H1 (cell line): ENCODE results near the gene GZMM. TPM values are rescaled to one million over a fixed set of nuclear protein-coding genes. Genes with fewer than 3 reads are reported as not detected.

ENCODE experiments used
- CTCF ChIA-PET: fragments of 300-600 bp; sonication (Branson Sonifier 250); formaldehyde crosslinking; loops from one replicate; lab custom pipeline; 2021; ENCODE audit not compliant: partially characterized antibody; lab: Charles Lee
- POLR2A ChIA-PET: fragments of 300-600 bp; sonication (Branson Sonifier 250); formaldehyde crosslinking; loops from one replicate; lab custom pipeline; 2021; ENCODE audit warnings: inconsistent platforms; ENCODE audit not compliant: partially characterized antibody; lab: Charles Lee
- DNase-seq, 2 experiments: peaks; one replicate each; pipeline versions ENCODE4 v3.0.0 to v3.0.0-alpha.2; 2010 to 2022; ENCODE audit warnings: low spot score in 2 of 2, low read depth in 1 of 2, mixed read lengths in 1 of 2
- FAIRE-seq: peaks from 2 replicates; lab custom pipeline; 2011; peaks lifted over from hg19 to GRCh38; lab: Jason Lieb, UNC
- H2AFZ ChIP-seq: 2 replicates; pipeline ENCODE4 v1.8.1; 2012; ENCODE audit warnings: low read length, inconsistent platforms
- H2AK5ac ChIP-seq: 2 replicates; pipeline ENCODE4 v1.6.1; 2013; ENCODE audit warnings: low read depth, low read length
- H2BK120ac ChIP-seq: replicated peaks from 2 replicates; pipeline ENCODE3; 2013; ENCODE audit warnings: low read depth, low read length, inconsistent platforms
- H2BK12ac ChIP-seq: 2 replicates; pipeline ENCODE4 v1.6.1; 2013; ENCODE audit warnings: low read depth, low read length
- H2BK15ac ChIP-seq: 2 replicates; pipeline ENCODE4 v1.6.1; 2013; ENCODE audit warnings: low read length
- H2BK20ac ChIP-seq: 2 replicates; pipeline ENCODE4 v1.6.1; 2013; ENCODE audit warnings: low read length
- H2BK5ac ChIP-seq: 2 replicates; pipeline ENCODE4 v1.6.1; 2013; ENCODE audit warnings: low read depth, low read length
- H3K14ac ChIP-seq: 2 replicates; pipeline ENCODE4 v1.6.1; 2013; ENCODE audit warnings: inconsistent platforms; ENCODE audit not compliant: insufficient read length
- H3K18ac ChIP-seq: 2 replicates; pipeline ENCODE4 v1.6.1; 2013; ENCODE audit warnings: low read length; ENCODE audit errors: extremely low read depth
- H3K23ac ChIP-seq: 2 replicates; pipeline ENCODE4 v1.6.1; 2013; ENCODE audit warnings: inconsistent platforms; ENCODE audit not compliant: insufficient read length
- H3K23me2 ChIP-seq: 2 replicates; pipeline ENCODE4 v1.6.1; 2013; ENCODE audit warnings: low read depth, low read length
- H3K27ac ChIP-seq: 2 replicates; pipeline ENCODE4 v1.6.1; 2011; ENCODE audit warnings: low read depth, low read length, inconsistent platforms
- H3K27me3 ChIP-seq, 4 experiments: replicated peaks in 1 of 4; 1 replicate in 1 of 4; 2 replicates in 3 of 4; pipeline versions ENCODE4 v1.6.1 to v1.8.1; 2011 to 2013; ENCODE audit warnings: low read length in 3 of 4, mild to moderate bottlenecking in 3 of 4, inconsistent platforms in 2 of 4, mixed read lengths in 2 of 4, moderate library complexity in 1 of 4; ENCODE audit not compliant: control insufficient read depth in 3 of 4, insufficient read depth in 3 of 4; ENCODE audit errors: extremely low read depth in 1 of 4
- H3K36me3 ChIP-seq, 4 experiments: 2 replicates each; pipeline versions ENCODE4 v1.6.1 to v1.8.1; 2011 to 2013; ENCODE audit warnings: mild to moderate bottlenecking in 4 of 4, low read length in 3 of 4, moderate library complexity in 2 of 4, control low read depth in 1 of 4, inconsistent platforms in 1 of 4; ENCODE audit not compliant: insufficient read depth in 4 of 4, control insufficient read depth in 2 of 4
- H3K4ac ChIP-seq: replicated peaks from 2 replicates; pipeline ENCODE3; 2013; ENCODE audit warnings: low read length, low read depth, mixed read lengths, inconsistent platforms; ENCODE audit not compliant: insufficient read length
- H3K4me1 ChIP-seq, 4 experiments: replicated peaks in 1 of 4; 1 replicate in 1 of 4; 2 replicates in 3 of 4; pipeline versions ENCODE4 v1.6.1 to v1.8.1; 2011 to 2013; ENCODE audit warnings: low read length in 3 of 4, inconsistent platforms in 2 of 4, mixed read lengths in 1 of 4; ENCODE audit not compliant: insufficient read depth in 4 of 4, control insufficient read depth in 3 of 4
- H3K4me2 ChIP-seq, 2 experiments: 2 replicates each; pipeline versions ENCODE4 v1.6.1 to v1.8.1; 2011 to 2013; ENCODE audit warnings: low read depth in 2 of 2, low read length in 2 of 2, control low read depth in 1 of 2, inconsistent platforms in 1 of 2, mild to moderate bottlenecking in 1 of 2; ENCODE audit not compliant: insufficient read depth in 1 of 2
- H3K4me3 ChIP-seq, 4 experiments: fragments of 200-600, 300-600 bp in 1 of 4; sonication (generic), shearing (Covaris generic), sonication (Bioruptor Twin) in 1 of 4; 2 replicates each; pipeline versions ENCODE4 v1.5.1 to v1.8.1; 2011 to 2016; ENCODE audit warnings: low read length in 4 of 4, low read depth in 3 of 4, control low read depth in 2 of 4, inconsistent platforms in 2 of 4, mild to moderate bottlenecking in 2 of 4, mixed read lengths in 1 of 4, moderate library complexity in 1 of 4; ENCODE audit not compliant: insufficient read depth in 2 of 4; ENCODE audit errors: extremely low read depth in 1 of 4
- H3K56ac ChIP-seq: replicated peaks from 2 replicates; pipeline ENCODE3; 2013; ENCODE audit warnings: low read depth, mild to moderate bottlenecking, mixed read lengths, low read length, inconsistent platforms; ENCODE audit not compliant: insufficient read length
- H3K79me1 ChIP-seq: 2 replicates; pipeline ENCODE4 v1.6.1; 2013; ENCODE audit warnings: low read depth, low read length, control low read depth
- H3K79me2 ChIP-seq, 2 experiments: 2 replicates each; pipeline versions ENCODE4 v1.6.1 to v1.8.1; 2012 to 2013; ENCODE audit warnings: low read length in 2 of 2, mild to moderate bottlenecking in 2 of 2, inconsistent platforms in 1 of 2; ENCODE audit not compliant: insufficient read depth in 2 of 2, control insufficient read depth in 1 of 2
- H3K9ac ChIP-seq, 4 experiments: replicated peaks in 1 of 4; 1 replicate in 1 of 4; 2 replicates in 3 of 4; pipeline versions ENCODE4 v1.6.1 to v1.8.1; 2011 to 2013; ENCODE audit warnings: low read depth in 3 of 4, low read length in 3 of 4, control low read depth in 2 of 4, mild to moderate bottlenecking in 2 of 4, moderate library complexity in 2 of 4, inconsistent platforms in 1 of 4; ENCODE audit errors: extremely low read depth in 1 of 4
- H3K9me3 ChIP-seq, 2 experiments: 2 replicates each; pipeline versions ENCODE4 v1.6.1 to v1.8.1; 2012 to 2013; ENCODE audit warnings: mild to moderate bottlenecking in 2 of 2, moderate library complexity in 2 of 2, control low read depth in 1 of 2, inconsistent platforms in 1 of 2, low read depth in 1 of 2, low read length in 1 of 2, mixed read lengths in 1 of 2; ENCODE audit not compliant: insufficient read depth in 2 of 2
- H4K20me1 ChIP-seq, 2 experiments: replicated peaks in 1 of 2; 2 replicates each; pipeline versions ENCODE3 to v1.8.1; 2011 to 2013; ENCODE audit warnings: inconsistent platforms in 2 of 2, low read length in 2 of 2, mild to moderate bottlenecking in 1 of 2; ENCODE audit not compliant: insufficient read depth in 2 of 2, control insufficient read depth in 1 of 2
- H4K5ac ChIP-seq: 2 replicates; pipeline ENCODE4 v1.6.1; 2013; ENCODE audit warnings: low read length, low read depth, mixed read lengths, inconsistent platforms; ENCODE audit not compliant: insufficient read length
- H4K8ac ChIP-seq: 2 replicates; pipeline ENCODE4 v1.8.0; 2013; ENCODE audit warnings: mild to moderate bottlenecking, moderate library complexity, low read length, inconsistent platforms; ENCODE audit not compliant: insufficient read depth; ENCODE audit errors: extremely low read depth
- H4K91ac ChIP-seq: replicated peaks from 2 replicates; pipeline ENCODE3; 2013; ENCODE audit warnings: low read length, mixed read lengths, inconsistent platforms; ENCODE audit not compliant: insufficient read length
- ATF2 ChIP-seq: IDR thresholded peaks from 2 replicates; pipeline ENCODE4 v1.6.1; 2012; ENCODE audit warnings: low read length, inconsistent platforms
- KDM4A ChIP-seq: IDR thresholded peaks from one replicate; pipeline ENCODE4 v1.7.1; 2012; ENCODE audit warnings: low read depth, mild to moderate bottlenecking, moderate library complexity, low read length, inconsistent platforms; ENCODE audit not compliant: severe bottlenecking
- KDM5A ChIP-seq: fragments of 200-600 bp; IDR thresholded peaks from 2 replicates; pipeline ENCODE4 v1.7.1; 2012; ENCODE audit warnings: mild to moderate bottlenecking, low read length, inconsistent platforms, mixed read lengths
- MAX ChIP-seq: IDR thresholded peaks from 2 replicates; pipeline ENCODE4 v1.6.1; 2012; ENCODE audit warnings: inconsistent platforms
- NANOG ChIP-seq: IDR thresholded peaks from 2 replicates; pipeline ENCODE4 v1.6.1; 2011; ENCODE audit warnings: low read length, low read depth, mild to moderate bottlenecking, inconsistent platforms; ENCODE audit not compliant: insufficient read depth, poor library complexity, severe bottlenecking
- PHF8 ChIP-seq: fragments of 200-600 bp; sonication (generic); conservative IDR thresholded peaks from 2 replicates; pipeline ENCODE4 v1.7.1; 2012; ENCODE audit warnings: low read depth, mild to moderate bottlenecking, inconsistent platforms, low read length, moderate library complexity
- POU5F1 ChIP-seq: IDR thresholded peaks from 2 replicates; pipeline ENCODE4 v1.6.1; 2011; ENCODE audit warnings: low read depth, mild to moderate bottlenecking, low read length, moderate library complexity
- SRF ChIP-seq: IDR thresholded peaks from 2 replicates; pipeline ENCODE4 v1.6.1; 2011; ENCODE audit warnings: mild to moderate bottlenecking, low read depth, low read length, moderate library complexity
- TAF1 ChIP-seq: IDR thresholded peaks from 2 replicates; pipeline ENCODE4 v1.6.1; 2011; ENCODE audit warnings: mild to moderate bottlenecking, low read depth, low read length
- TBP ChIP-seq: IDR thresholded peaks from 2 replicates; pipeline ENCODE4 v1.6.1; 2011; ENCODE audit warnings: low read depth, low read length, improper control_type of control experiment
- WGBS, 2 experiments: shearing (Covaris generic) in 1 of 2; methylation state at CpG; one replicate each; pipeline versions ENCODE4 v1.1.6 to v1.1.7; 2013 to 2015; ENCODE audit warnings: low lambda C conversion rate in 2 of 2, mixed read lengths in 2 of 2, inconsistent platforms in 1 of 2, low coverage in 1 of 2, missing lambda C conversion rate in 1 of 2; ENCODE audit not compliant: insufficient replicate concordance in 2 of 2, insufficient coverage in 1 of 2, insufficient read length in 1 of 2; ENCODE audit errors: extremely low coverage in 1 of 2, missing lambda C conversion rate in 1 of 2; 5-methylcytosine and 5-hydroxymethylcytosine counted together
- polyA plus RNA-seq, 7 experiments: library from polyadenylated mRNA; depleted of rRNA in 3 of 7; stranded (reverse) in 5 of 7; unstranded in 2 of 7; fragments of >200 nt in 5 of 7; fragments of 200-250 nt in 2 of 7; gene quantifications; 1 replicate in 5 of 7; 2 replicates in 1 of 7; 4 replicates in 1 of 7; pipeline versions ENCODE4 v1.2.1 to v1.2.3, GENCODE V29; 2011 to 2013; ENCODE audit warnings: missing spikeins in 2 of 7, mixed read lengths in 2 of 7
- total RNA-seq: library from RNA; stranded (reverse); fragmentation: NEBNext Ultra II Directional; extraction: Animal tissue kit (Norgen Biotek cat#: 25700); gene quantifications from 2 replicates; pipeline ENCODE4 v1.2.1, GENCODE V29; 2021

Gene GZMM
- total and polyA plus RNA-seq, 2 of the 8 experiments (the other 6 are each of a cell fraction or from before 2014, with no cell fraction given) = 0.09 to 0.32 TPM

GRCh38 chr19:571566-571974, 27.7 kb downstream of the GZMM start:
- FAIRE-seq = no peak
- Histone ChIP-seq H2AFZ (peak overlapping the region; percentile 10; the same call in 1 of the 2 replicates), H3K23me2 (peaks cover 11% of the 10 kb centered on the region; the same call in 1 of the 2 replicates), H3K23ac (no peak overlapping the region), H4K8ac (peak overlapping the region; percentile 88), H3K79me2 (peaks cover 34 to 42% of the 10 kb centered on the region in 2 experiments; a peak in 3 of 4 replicates), H2AK5ac (no peak overlapping the region), H2BK120ac (peak overlapping the region; percentile 96), H2BK12ac (peak overlapping the region; percentile 86), H2BK5ac (peak overlapping the region; percentile 96), H2BK20ac (no peak overlapping the region), H3K4me1 (peaks cover 0 to 18% (median 11%) of the 10 kb centered on the region in 4 experiments; a peak in 5 of 7 replicates), H3K4me2 (peak overlapping the region; percentile 86 to 99), H3K4ac (peak overlapping the region; percentile 71), H2BK15ac (peak overlapping the region; percentile 49; the same call in 1 of the 2 replicates), H3K27ac (peak overlapping the region; percentile 64; the same call in 1 of the 2 replicates), H3K56ac (peak overlapping the region; percentile 86), H3K4me3 (peak overlapping the region; percentile 43 to 96 (median 76)), H4K5ac (peak overlapping the region; percentile 75), H3K18ac (peak overlapping the region; percentile 85), H3K9ac (peak overlapping the region; percentile 35 to 90 (median 76)), H3K79me1 (0 out of 2 replicates have a peak, but pooled peaks cover 2% of the 10 kb centered on the region), H3K14ac (no peak overlapping the region), H4K20me1 (peaks cover 13 to 18% of the 10 kb centered on the region in 2 experiments), H3K9me3 (peaks cover 0 to 5% of the 10 kb centered on the region in 2 experiments; a peak in 1 of 4 replicates), H3K36me3 (peaks cover 0 to 3% (median 0%) of the 10 kb centered on the region in 4 experiments; a peak in 3 of 8 replicates), H3K27me3 (peaks cover 0 to 3% (median 0%) of the 10 kb centered on the region in 4 experiments; a peak in 1 of 7 replicates), H4K91ac (peak overlapping the region; percentile 99)
- CTCF ChIA-PET = interaction anchor here (0.7 kb wide), 1 partner anchor 17 kb away, joined by 3 read pairs; no protein-coding TSS in a partner anchor
- POLR2A ChIA-PET = interaction anchor here (0.6 to 2.4 kb wide), 35 partner anchors 9 to 227 kb away, joined by 3 to 17 read pairs (median 4); partner anchors contain the start of gene CDC34
- WGBS, 2 experiments = 3% methylated on average over 14 of the region's 14 CpGs; no CpG with 5 or more reads in 1 of the 2 experiments
- no peak for DNase-seq
- TF ChIP-seq KDM4A = peak; percentile 2
- peak; percentile 12; the same call in 1 of the 2 replicates for TF ChIP-seq TAF1
- TF ChIP-seq NANOG = no peak
- TF ChIP-seq TBP = no peak
- TF ChIP-seq POU5F1 = no peak
- peak; percentile 24; the same call in 1 of the 2 replicates for TF ChIP-seq ATF2
- TF ChIP-seq KDM5A = no peak
- TF ChIP-seq PHF8 = 0 out of 2 replicates have a peak, but pooled peaks have one; percentile 18
- TF ChIP-seq SRF = no peak
- TF ChIP-seq MAX = no peak
